ENCODE results near the gene TTC7B. TPM values are rescaled to one million over a fixed set of nuclear protein-coding genes. Genes with fewer than 3 reads are reported as not detected.
A peak's percentile ranks its signal among the peaks of the same experiment; 100 is the strongest.

The TTC7B gene
- total and polyA plus RNA-seq, 2 donors (not counting 1 experiment from before 2014, with no cell fraction given): 18.8 to 37.5 TPM

GRCh38 chr14:90797919-90798318 lies 18.3 kb downstream of the TTC7B start:
- H4K20me1 ChIP-seq (ENCODE audit: control insufficient read depth, extremely low read depth, insufficient read depth, low read length): no peaks in the 10 kb centered on the region
- H3K27me3 ChIP-seq (ENCODE audit: control insufficient read depth, insufficient read depth, low read length): no peaks in the 10 kb centered on the region
- no peak overlapping the region for H3K27ac ChIP-seq (ENCODE audit: insufficient read depth, low read length)
- no peak overlapping the region for H3K9ac ChIP-seq (ENCODE audit: insufficient read depth, low read length)
- DNase-seq (ENCODE audit: low read depth in 2 of 2): no peak
- H3K79me2 ChIP-seq (ENCODE audit: control insufficient read depth, insufficient read depth, low read length): no peaks in the 10 kb centered on the region
- no peak for TF ChIP-seq CTCF (conservative IDR thresholded peaks at IDR 0.05 in 1 of 2, IDR thresholded peaks at IDR 0.05 in 1 of 2; ENCODE audit: low read depth in 1 of 2, low read length in 2 of 2)
- H3K4me2 ChIP-seq (ENCODE audit: extremely low read depth, insufficient read depth, low read length): no peak overlapping the region
- H3K4me3 ChIP-seq (replicated peaks in 1 of 4; ENCODE audit: control extremely low read depth in 1 of 4, insufficient read depth in 1 of 4, low read depth in 3 of 4, low read length in 4 of 4): no peak overlapping the region
- peaks cover 13% of the 10 kb centered on the region for H3K4me1 ChIP-seq (ENCODE audit: control insufficient read depth, extremely low read depth, insufficient read depth, low read length)
- H3K9me3 ChIP-seq (ENCODE audit: control insufficient read depth, insufficient read depth, low read depth, low read length): no peaks in the 10 kb centered on the region
- no peak overlapping the region for H2AFZ ChIP-seq (ENCODE audit: low read length)
- H3K36me3 ChIP-seq (ENCODE audit: control insufficient read depth, insufficient read depth, low read length): no peaks in the 10 kb centered on the region

GRCh38 chr14:90797451-90797850 lies 18.8 kb downstream of the TTC7B start:
- H3K4me3 ChIP-seq (replicated peaks in 1 of 4; ENCODE audit: control extremely low read depth in 1 of 4, insufficient read depth in 1 of 4, low read depth in 3 of 4, low read length in 4 of 4): no peak overlapping the region
- no peak for TF ChIP-seq EZH2 (IDR thresholded peaks at IDR 0.05; ENCODE audit: low read length, missing control alignments)
- TF ChIP-seq CTCF (conservative IDR thresholded peaks at IDR 0.05 in 1 of 2, IDR thresholded peaks at IDR 0.05 in 1 of 2; ENCODE audit: low read depth in 1 of 2, low read length in 2 of 2): no peak
- no peaks in the 10 kb centered on the region for H3K9me3 ChIP-seq (ENCODE audit: control insufficient read depth, insufficient read depth, low read depth, low read length)
- no peak overlapping the region for H2AFZ ChIP-seq (ENCODE audit: low read length)
- H3K27me3 ChIP-seq (ENCODE audit: control insufficient read depth, insufficient read depth, low read length): no peaks in the 10 kb centered on the region
- no peaks in the 10 kb centered on the region for H3K36me3 ChIP-seq (ENCODE audit: control insufficient read depth, insufficient read depth, low read length)
- no peak overlapping the region for H3K27ac ChIP-seq (ENCODE audit: insufficient read depth, low read length)
- no peak overlapping the region for H3K4me2 ChIP-seq (ENCODE audit: extremely low read depth, insufficient read depth, low read length)
- DNase-seq (ENCODE audit: low read depth in 2 of 2): no peak
- no peaks in the 10 kb centered on the region for H3K79me2 ChIP-seq (ENCODE audit: control insufficient read depth, insufficient read depth, low read length)
- H4K20me1 ChIP-seq (ENCODE audit: control insufficient read depth, extremely low read depth, insufficient read depth, low read length): no peaks in the 10 kb centered on the region
- H3K9ac ChIP-seq (ENCODE audit: insufficient read depth, low read length): no peak overlapping the region
- H3K4me1 ChIP-seq (ENCODE audit: control insufficient read depth, extremely low read depth, insufficient read depth, low read length): peaks cover 13% of the 10 kb centered on the region

GRCh38 chr14:90796329-90796728 lies 19.9 kb downstream of the TTC7B start:
- Histone ChIP-seq H3K27ac (ENCODE audit: insufficient read depth, low read length) (peak overlapping the region; percentile 50), H3K9ac (ENCODE audit: insufficient read depth, low read length) (no peak overlapping the region), H3K36me3 (ENCODE audit: control insufficient read depth, insufficient read depth, low read length) (no peaks in the 10 kb centered on the region), H2AFZ (ENCODE audit: low read length) (no peak overlapping the region), H3K79me2 (ENCODE audit: control insufficient read depth, insufficient read depth, low read length) (no peaks in the 10 kb centered on the region), H3K4me3 (replicated peaks in 1 of 4; ENCODE audit: control extremely low read depth in 1 of 4, insufficient read depth in 1 of 4, low read depth in 3 of 4, low read length in 4 of 4) (no peak overlapping the region), H4K20me1 (ENCODE audit: control insufficient read depth, extremely low read depth, insufficient read depth, low read length) (no peaks in the 10 kb centered on the region), H3K27me3 (ENCODE audit: control insufficient read depth, insufficient read depth, low read length) (no peaks in the 10 kb centered on the region), H3K9me3 (ENCODE audit: control insufficient read depth, insufficient read depth, low read depth, low read length) (no peaks in the 10 kb centered on the region), H3K4me1 (ENCODE audit: control insufficient read depth, extremely low read depth, insufficient read depth, low read length) (peaks cover 13% of the 10 kb centered on the region), H3K4me2 (ENCODE audit: extremely low read depth, insufficient read depth, low read length) (no peak overlapping the region)
- TF ChIP-seq CTCF (conservative IDR thresholded peaks at IDR 0.05 in 1 of 2, IDR thresholded peaks at IDR 0.05 in 1 of 2; ENCODE audit: low read depth in 1 of 2, low read length in 2 of 2) (no peak), EZH2 (IDR thresholded peaks at IDR 0.05; ENCODE audit: low read length, missing control alignments) (no peak)
- DNase-seq (ENCODE audit: low read depth in 2 of 2): no peak

Measured in fibroblast of lung (primary cell).